GM18951 (cell line): Measurements from ENCODE around the gene SYNE1.
"Not testable (repeated sequence)": the region's sequence is repeated elsewhere in the genome, so short reads cannot be mapped to it uniquely, and the experiment has no call there.

ENCODE experiments used
- POLR2A ChIP-seq: IDR thresholded peaks from 4 replicates; pipeline ENCODE4 v1.6.1; 2011; ENCODE audit warnings: mild to moderate bottlenecking; ENCODE audit not compliant: insufficient read length, insufficient read depth; ENCODE audit errors: extremely low read depth
- in situ Hi-C: fragments of 300-500 bp; cut with MboI; formaldehyde crosslinking; loops from one replicate; pipeline ENCODE4 v1.12.0; 2022; ENCODE audit warnings: low sequenced_read_pairs, mixed read lengths, inconsistent platforms; ENCODE audit not compliant: unreplicated experiment

Gene SYNE1

GRCh38 chr6:152426276-152426675 lies 210.9 kb downstream of the SYNE1 start:
- no peak for TF ChIP-seq POLR2A
- in situ Hi-C loops, result no loop called here

- TF ChIP-seq POLR2A, result no peak
- in situ Hi-C loops, result no loop called here
Observed at GRCh38 chr6:152423216-152424103, 213.7 kb downstream of the SYNE1 start.

DNA sequence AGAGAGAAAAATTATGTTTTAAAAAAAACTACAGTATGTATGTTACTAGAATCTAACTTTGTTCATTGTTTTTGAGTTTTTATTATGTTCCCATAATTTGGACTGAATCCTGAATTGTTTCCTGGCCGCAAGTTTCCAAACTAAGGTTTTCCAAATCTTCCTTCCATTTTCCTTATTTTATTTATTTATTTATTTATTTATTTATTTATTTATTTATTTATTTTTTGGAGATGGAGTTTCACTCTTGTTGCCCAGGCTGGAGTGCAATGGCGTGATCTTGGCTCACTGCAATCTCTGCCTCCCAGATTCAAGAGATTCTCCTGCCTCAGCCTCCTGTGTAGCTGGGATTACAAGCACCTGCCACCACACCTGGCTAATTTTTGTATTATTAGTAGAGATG lies 215.7 kb downstream of the SYNE1 start:
- in situ Hi-C loops, result not testable (repeated sequence)

GRCh38 chr6:152420696-152421095 lies 216.5 kb downstream of the SYNE1 start:
- in situ Hi-C loops, result no loop called here
- no peak for TF ChIP-seq POLR2A

DNA sequence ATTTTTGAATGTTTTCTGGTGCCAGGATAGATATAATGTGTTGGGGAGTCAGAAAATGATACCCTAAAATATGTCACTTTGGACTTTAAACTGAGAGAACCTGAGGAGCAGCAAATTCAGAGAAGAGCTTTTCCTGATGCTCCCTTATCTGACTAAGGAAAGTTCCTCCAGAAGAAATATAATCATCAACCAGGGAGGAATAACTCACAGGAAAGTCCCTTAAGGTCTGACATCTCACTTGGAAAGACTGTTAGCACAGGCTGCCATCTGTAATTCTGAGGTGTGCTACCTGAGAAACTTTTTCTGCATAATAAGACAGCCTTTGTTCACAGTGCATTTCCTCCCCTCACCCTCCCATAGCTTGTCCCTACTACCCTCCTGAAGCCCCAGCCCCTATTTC lies 218.6 kb downstream of the SYNE1 start:
- in situ Hi-C loops, result no loop called here
- no peak for TF ChIP-seq POLR2A

DNA sequence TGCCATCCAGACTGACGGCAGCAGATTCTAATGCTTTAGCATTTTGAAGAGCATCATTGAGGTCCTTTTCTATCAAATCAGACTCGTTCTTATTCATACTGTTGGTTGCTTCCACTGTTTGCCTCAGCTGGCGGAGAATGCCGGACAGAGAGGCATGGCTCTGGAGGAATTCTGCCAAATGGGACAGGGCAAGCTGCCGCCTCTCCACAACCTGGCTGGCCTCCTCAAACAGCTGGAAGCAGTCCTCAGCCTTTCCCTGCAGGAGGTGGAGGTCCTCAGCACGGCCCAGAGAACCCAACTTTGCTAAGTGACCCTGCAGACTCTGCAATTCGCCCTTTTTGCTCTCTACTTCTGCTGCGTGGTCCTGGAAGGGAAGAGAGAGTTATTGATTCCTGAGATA lies 220.5 kb downstream of the SYNE1 start:
- TF ChIP-seq POLR2A, result no peak
- in situ Hi-C loops, result no loop called here

DNA sequence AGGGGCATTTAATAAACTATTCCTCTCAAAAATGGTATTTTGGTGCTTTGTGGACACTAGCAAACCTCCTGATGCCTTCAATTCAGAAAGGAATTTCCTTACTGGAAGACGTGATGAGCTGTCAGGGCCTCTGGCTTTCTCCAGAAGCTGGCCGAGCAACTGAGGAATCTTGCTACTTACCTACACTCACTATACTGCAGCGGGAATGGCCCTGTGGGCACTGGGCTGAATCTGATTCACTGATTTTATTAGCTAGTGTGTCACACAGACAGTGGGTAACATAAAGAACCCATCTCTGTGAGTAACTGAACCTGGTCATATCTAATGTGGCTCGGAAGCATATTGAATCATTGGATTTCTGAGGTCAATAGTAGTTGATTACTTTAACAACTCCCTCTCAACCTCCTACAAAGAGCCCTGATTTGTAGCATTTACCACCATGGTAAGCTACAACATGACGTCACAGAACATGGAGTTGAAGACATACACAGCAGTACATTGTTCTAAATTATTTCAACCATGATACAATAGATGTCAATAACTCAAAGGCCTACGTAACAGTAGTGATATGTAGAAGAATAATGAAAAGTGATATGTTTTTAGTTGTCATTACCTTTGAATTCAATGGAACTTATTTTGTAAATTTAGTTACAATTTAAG lies 232.1 kb downstream of the SYNE1 start:
- TF ChIP-seq POLR2A, result no peak

GRCh38 chr6:152404086-152404857 lies 232.9 kb downstream of the SYNE1 start:
- in situ Hi-C loops, result no loop called here
- no peak for TF ChIP-seq POLR2A

More for the DNA sequence above, 232.1 kb downstream of the SYNE1 start:
- in situ Hi-C loops, result no loop called here

- TF ChIP-seq POLR2A, result no peak
- in situ Hi-C loops, result no loop called here
Observed at GRCh38 chr6:152402791-152403190, 234.4 kb downstream of the SYNE1 start.

DNA sequence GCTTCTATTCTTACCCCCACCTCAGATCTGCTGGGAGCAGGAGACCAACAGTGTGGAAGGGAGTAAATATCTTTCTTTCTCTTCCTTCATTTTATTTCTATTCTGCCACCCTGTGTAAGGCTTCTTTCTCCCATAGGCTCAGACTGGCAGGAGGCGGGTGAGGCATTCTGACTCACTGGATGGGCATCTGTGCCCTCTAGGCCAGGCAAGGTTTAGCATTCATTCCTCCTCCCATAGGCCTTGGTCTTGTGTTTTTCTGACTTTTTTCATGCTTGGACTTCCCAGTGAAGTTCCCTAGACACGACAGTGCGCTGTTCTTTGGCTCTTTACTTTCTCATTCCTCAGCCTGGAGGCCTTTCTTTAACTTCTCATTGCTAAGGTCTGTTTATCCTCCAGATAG lies 235.2 kb downstream of the SYNE1 start:
- no peak for TF ChIP-seq POLR2A
- in situ Hi-C loops, result no loop called here

DNA sequence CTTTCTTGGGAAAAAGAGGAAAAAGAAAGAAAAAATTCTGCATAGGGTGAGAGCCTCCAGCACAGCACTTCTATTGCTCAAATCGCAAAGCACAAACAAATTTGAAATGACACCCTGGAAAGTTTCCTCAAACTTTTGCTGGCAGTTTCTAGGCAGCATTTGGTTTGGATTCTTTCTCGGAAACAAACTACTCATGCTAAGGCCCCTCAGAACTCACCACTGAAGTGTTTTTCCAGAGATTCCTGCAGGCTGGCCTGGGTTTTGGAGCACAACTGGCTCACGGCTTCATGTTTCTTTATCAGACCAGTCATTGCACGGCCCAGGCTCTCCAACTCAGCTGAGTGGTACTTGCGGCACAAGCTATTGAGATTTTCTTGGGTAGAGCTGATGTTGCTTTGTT lies 237.8 kb downstream of the SYNE1 start:
- in situ Hi-C loops, result no loop called here

DNA sequence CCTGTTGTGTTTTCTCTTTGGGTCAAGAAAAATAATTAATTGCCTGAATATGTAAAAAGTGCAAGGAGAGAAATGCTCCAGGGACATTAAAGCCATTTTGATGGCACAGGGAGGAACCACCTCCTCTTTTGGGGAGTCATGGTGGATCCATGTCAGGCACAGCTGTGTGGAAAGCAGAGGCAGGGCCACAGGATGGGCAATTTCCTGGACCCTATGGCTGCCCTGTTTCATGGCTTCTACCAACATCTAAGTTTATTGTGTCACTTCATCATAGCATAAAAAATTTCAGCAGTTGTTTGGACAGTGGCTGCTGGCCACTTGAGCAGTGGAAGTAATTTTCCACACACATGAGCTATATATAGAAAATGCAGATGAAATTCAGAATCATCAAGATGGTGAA lies 238.2 kb downstream of the SYNE1 start:
- TF ChIP-seq POLR2A, result no peak
- in situ Hi-C loops, result no loop called here

More for the DNA sequence above, 237.8 kb downstream of the SYNE1 start:
- TF ChIP-seq POLR2A, result no peak

DNA sequence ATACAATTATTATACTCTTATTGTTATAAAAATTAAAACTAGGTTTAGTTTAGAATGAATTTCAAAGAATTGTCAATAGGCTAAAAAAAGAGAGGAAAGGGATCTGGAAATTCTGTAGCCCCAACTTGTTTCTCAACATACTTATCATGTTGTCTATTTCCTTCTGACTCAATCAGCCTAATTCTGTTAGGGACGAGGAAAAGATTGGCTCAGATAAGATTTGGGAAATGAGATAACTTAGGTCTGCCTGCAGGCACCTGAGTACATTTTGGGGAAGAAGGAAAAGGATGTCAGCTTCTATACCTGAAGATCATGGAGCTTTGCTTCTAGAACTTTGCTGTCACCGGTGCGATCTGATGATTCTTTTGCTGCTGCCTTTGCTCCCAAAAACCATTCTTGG lies 238.8 kb downstream of the SYNE1 start:
- TF ChIP-seq POLR2A, result no peak

More for the DNA sequence above, 238.8 kb downstream of the SYNE1 start:
- in situ Hi-C loops, result no loop called here
